ENCODE measurements around the gene DAB1. TPM values are rescaled to one million over a fixed set of nuclear protein-coding genes. Genes with fewer than 3 reads are reported as not detected.

The DAB1 gene
- total and polyA plus RNA-seq, 2 of the 8 experiments (the other 6 are each of a cell fraction or from before 2014, with no cell fraction given), result 4.4 to 11.8 TPM

DNA sequence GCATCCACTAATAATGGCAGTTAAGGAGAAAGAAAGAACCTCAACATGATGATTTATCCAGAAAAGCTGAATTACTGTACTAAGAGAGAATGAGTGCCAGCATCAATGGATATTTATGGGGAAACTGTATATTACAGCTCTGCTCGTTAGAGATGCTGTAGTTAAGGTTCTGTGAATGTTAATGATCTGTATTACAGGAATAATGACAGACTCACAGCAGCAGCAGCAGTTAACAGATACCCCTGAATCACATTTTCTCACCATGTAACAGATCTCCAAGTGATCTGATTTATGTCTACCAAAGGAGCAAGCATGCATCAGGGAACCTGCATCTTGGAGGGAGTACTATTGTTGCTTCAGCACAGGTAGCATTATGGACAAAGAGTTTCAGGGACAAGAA, 377.4 kb downstream of the DAB1 start:
- Histone ChIP-seq H3K23me2 (ENCODE audit: low read depth, low read length) (no peaks in the 10 kb centered on the region), H2BK12ac (ENCODE audit: low read depth, low read length) (no peak overlapping the region), H3K4me2 (ENCODE audit: insufficient read depth in 1 of 2, low read depth in 2 of 2, low read length in 2 of 2) (no peak overlapping the region), H3K23ac (ENCODE audit: insufficient read length) (no peak overlapping the region), H3K4ac (replicated peaks; ENCODE audit: insufficient read length, low read depth, low read length) (no peak overlapping the region), H4K20me1 (replicated peaks in 1 of 2; ENCODE audit: control insufficient read depth in 1 of 2, insufficient read depth in 2 of 2, low read length in 2 of 2) (no peaks in the 10 kb centered on the region), H3K27ac (ENCODE audit: low read depth, low read length) (no peak overlapping the region), H2BK120ac (replicated peaks; ENCODE audit: low read depth, low read length) (no peak overlapping the region), H4K91ac (replicated peaks; ENCODE audit: insufficient read length, low read length) (no peak overlapping the region), H3K79me2 (ENCODE audit: control insufficient read depth in 1 of 2, insufficient read depth in 2 of 2, low read length in 2 of 2) (no peaks in the 10 kb centered on the region), H2AFZ (ENCODE audit: low read length) (no peak overlapping the region), H4K5ac (ENCODE audit: insufficient read length, low read depth, low read length) (no peak overlapping the region), H2BK15ac (ENCODE audit: low read length) (no peak overlapping the region), H2BK20ac (ENCODE audit: low read length) (no peak overlapping the region), H3K9me3 (ENCODE audit: insufficient read depth in 2 of 2, low read depth in 1 of 2, low read length in 1 of 2) (no peaks in the 10 kb centered on the region), H3K36me3 (ENCODE audit: control insufficient read depth in 2 of 4, insufficient read depth in 4 of 4, low read length in 3 of 4) (no peaks in the 10 kb centered on the region), H3K4me1 (replicated peaks in 1 of 4; ENCODE audit: control insufficient read depth in 3 of 4, insufficient read depth in 4 of 4, low read length in 3 of 4) (peaks cover 0 to 7% (median 2%) of the 10 kb centered on the region in 4 experiments; a peak in 3 of 7 replicates), H3K79me1 (ENCODE audit: low read depth, low read length) (no peaks in the 10 kb centered on the region), H2BK5ac (ENCODE audit: low read depth, low read length) (no peak overlapping the region), H3K56ac (replicated peaks; ENCODE audit: insufficient read length, low read depth, low read length) (no peak overlapping the region), H3K14ac (ENCODE audit: insufficient read length) (no peak overlapping the region), H3K4me3 (ENCODE audit: extremely low read depth in 1 of 4, insufficient read depth in 2 of 4, low read depth in 3 of 4, low read length in 4 of 4) (no peak overlapping the region), H2AK5ac (ENCODE audit: low read depth, low read length) (no peak overlapping the region), H3K9ac (replicated peaks in 1 of 4; ENCODE audit: extremely low read depth in 1 of 4, low read depth in 3 of 4, low read length in 3 of 4) (no peak overlapping the region), H3K27me3 (replicated peaks in 1 of 4; ENCODE audit: control insufficient read depth in 3 of 4, extremely low read depth in 1 of 4, insufficient read depth in 3 of 4, low read length in 3 of 4) (no peaks in the 10 kb centered on the region), H4K8ac (ENCODE audit: extremely low read depth, insufficient read depth, low read length) (no peak overlapping the region), H3K18ac (ENCODE audit: extremely low read depth, low read length) (no peak overlapping the region)
- ChIA-PET CTCF (ENCODE audit: partially characterized antibody) (interaction anchor here (1.2 kb wide), 1 partner anchor 36 kb away, joined by 3 read pairs; no protein-coding TSS in a partner anchor), POLR2A (ENCODE audit: partially characterized antibody) (no interaction called here)
- no peak for FAIRE-seq
- WGBS, 2 experiments (ENCODE audit: extremely low coverage in 1 of 2, insufficient coverage in 1 of 2, insufficient read length in 1 of 2, insufficient replicate concordance in 2 of 2, low coverage in 1 of 2, low lambda C conversion rate in 2 of 2, missing lambda C conversion rate in 1 of 2), result 87% methylated on average over 1 of the region's 1 CpG; no CpG with 5 or more reads in 1 of the 2 experiments
- DNase-seq (ENCODE audit: low read depth in 1 of 2, low spot score in 2 of 2), result no peak
- TF ChIP-seq SIN3A (conservative IDR thresholded peaks at IDR 0.05 in 1 of 2, IDR thresholded peaks at IDR 0.05 in 1 of 2; ENCODE audit: low read depth in 1 of 2, low read length in 2 of 2) (no peak), SP1 (IDR thresholded peaks at IDR 0.05; ENCODE audit: low read depth, low read length) (no peak)

All from H1 (cell line).